G401 (cell line): ENCODE measurements around the gene ADGRD1. TPM values are rescaled to one million over a fixed set of nuclear protein-coding genes. Genes with fewer than 3 reads are reported as not detected.
"Not testable (repeated sequence)": the region's sequence is repeated elsewhere in the genome, so short reads cannot be mapped to it uniquely, and the experiment has no call there.

ENCODE experiments used
- DNase-seq: peaks from one replicate; pipeline ENCODE4 v3.0.0-alpha.2; 2015; ENCODE audit warnings: low spot score
- in situ Hi-C: cut with HindIII; loops from 2 replicates; pipeline ENCODE4 v1.10.0; 2016; ENCODE audit warnings: low sequenced_read_pairs, mixed read lengths
- total RNA-seq: library from RNA; depleted of rRNA; stranded (reverse); fragments of >200 nt; shearing (Covaris generic); gene quantifications from 2 replicates; pipeline ENCODE4 v1.2.3, GENCODE V29; 2014

Gene ADGRD1
- total RNA-seq, 1 experiment from 2014 or later, result 0.51 TPM

DNA sequence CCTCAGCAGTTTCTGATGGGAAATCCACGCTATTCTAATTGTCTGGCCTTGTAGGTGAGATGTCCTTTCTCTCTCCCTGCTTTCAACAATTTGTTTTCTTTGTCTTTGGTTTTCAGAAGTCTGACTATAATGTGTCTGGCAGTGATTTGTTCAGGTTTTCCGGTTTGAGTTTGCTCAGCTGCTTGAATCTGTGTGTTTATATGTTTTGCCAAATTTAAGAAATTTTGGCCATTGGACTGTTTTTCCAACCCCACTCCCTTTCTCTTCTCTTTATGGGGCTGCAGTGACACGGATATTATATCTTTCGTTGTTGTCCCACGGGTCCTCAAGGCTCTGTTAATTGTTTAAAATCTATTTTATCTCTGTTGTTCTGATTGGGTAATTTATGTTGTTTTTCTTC, 105.0 kb downstream of the ADGRD1 start:
- in situ Hi-C loops, result no loop called here
- no peak for DNase-seq

DNA sequence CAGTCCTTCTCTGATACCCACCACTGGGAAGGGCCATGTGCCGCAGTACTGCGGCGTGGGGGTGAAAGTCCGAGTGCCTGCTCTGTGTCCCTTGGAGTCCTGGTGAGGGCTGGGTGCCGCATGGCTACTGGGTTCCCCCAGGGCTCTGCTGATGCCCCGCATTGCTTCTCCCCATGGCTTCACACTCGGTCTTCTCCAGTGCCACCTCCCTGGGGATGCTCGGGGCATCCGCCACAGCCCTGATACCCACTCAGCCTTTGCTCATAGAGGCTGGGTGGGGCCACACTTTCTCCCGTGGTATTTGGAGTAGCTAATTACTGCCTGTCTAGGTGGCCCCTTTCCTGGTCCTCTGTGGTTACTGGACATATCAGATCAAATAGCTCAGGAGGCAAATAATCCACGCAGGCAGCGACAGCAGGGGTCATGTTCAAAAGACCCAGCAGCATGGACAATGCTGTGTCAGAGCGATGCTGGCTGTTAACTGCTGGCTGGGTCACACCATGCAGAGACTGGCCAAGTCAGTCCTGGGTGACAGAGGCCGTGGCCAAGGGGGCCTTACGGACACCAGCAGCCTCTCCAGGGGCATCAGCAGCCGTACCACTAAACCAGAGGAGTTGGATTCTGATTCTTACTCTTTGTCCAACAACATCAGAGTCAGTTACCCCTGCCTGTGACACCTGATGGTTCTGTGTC, 106.5 kb downstream of the ADGRD1 start:
- in situ Hi-C loops, result no loop called here

DNA sequence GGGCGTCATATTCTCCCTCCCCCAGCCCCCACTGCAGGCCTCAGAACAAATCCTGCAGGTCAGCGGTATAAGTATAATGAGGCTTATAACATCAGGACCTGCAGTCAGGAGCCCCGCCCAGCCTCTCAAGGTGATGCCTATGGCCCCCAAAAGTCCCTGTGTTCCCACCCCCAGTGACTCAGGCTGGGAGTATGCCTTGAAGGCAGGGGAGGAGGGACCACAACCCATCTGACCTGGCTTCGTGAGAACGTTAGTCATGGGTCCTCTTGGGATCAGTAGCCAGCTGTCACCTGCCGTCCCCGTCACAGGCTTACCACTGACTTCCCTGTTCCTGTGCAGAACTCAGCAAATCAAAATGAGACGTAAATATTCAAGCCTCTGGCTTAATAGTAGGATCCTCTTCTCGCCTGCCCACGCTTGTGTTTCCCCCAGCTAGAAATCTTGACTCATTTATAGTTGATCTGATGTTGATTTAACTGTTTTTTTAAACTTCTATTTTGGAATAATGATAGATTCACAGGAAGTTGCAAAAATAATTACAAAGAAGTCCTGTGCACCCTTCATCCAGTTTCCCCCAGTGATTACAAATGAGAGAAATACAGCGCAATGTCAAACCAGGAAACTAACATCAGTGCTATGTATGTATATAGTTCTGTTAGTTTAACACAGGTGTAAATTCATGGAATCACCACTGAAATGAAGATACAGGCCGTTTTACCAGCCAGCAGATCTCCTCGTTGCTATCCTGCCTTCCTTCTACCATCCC, 107.5 kb downstream of the ADGRD1 start:
- DNase-seq, result no peak
- in situ Hi-C loops, result no loop called here

More for the DNA sequence above, 106.5 kb downstream of the ADGRD1 start:
- no peak for DNase-seq

DNA sequence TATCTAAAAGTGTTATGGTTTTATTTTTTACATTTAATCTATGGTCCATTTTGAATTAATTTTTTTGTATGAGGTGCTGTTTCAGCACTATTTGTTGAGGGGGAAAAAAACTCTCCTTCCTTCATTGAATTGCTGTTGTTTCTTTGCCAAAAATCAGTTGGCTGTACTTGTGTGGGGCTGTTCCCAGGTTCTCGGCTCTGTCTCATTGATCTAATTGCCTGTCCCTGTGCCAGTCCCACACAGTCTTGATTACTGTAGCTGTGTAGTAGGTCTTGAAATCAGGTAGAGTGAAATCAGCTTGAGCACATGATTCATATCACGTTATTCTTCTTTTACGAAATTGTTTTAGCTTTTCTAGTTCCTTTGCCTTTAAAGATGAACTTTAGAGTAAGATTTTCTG, 109.7 kb downstream of the ADGRD1 start:
- in situ Hi-C loops, result no loop called here
- no peak for DNase-seq

DNA sequence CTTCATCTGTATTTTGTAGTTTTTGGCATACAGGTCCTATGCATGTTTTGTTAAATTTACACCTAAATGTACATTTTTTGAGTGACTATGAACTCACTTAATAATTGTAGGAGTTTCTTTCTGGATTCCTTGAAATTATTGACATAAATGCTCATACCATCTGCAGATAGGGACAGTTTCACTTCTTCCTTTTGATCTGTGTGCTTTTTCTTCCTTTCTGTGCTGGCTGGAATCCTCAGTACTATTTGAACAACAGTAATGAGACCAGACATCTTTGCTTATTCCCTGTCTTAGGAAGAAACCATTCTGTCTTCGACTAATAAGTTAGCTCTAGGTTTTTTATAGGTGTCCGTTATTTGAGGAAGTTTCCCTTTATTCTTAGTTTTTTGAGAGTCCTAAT, 110.3 kb downstream of the ADGRD1 start:
- DNase-seq, result no peak
- in situ Hi-C loops, result no loop called here

DNA sequence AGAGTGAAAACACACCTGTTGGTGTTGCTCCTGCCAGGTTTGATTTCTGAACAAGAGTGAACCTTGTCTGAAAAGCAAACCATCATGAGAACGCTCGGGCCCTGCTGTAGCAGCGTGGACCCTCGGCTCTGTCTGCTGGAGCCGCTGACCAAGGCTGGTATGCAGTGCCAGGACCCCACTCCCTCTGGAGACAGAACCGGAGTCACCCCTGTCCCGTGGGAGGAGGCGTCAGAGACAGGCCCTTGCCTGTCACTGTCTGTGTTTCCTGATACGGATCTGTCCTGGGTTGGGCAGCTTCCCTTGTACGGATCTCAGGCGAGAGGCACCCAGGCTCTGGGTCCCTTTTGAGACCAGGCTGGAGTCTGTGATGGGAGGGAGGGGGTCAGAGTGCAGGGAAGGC, 111.6 kb downstream of the ADGRD1 start:
- in situ Hi-C loops, result no loop called here
- no peak for DNase-seq

DNA sequence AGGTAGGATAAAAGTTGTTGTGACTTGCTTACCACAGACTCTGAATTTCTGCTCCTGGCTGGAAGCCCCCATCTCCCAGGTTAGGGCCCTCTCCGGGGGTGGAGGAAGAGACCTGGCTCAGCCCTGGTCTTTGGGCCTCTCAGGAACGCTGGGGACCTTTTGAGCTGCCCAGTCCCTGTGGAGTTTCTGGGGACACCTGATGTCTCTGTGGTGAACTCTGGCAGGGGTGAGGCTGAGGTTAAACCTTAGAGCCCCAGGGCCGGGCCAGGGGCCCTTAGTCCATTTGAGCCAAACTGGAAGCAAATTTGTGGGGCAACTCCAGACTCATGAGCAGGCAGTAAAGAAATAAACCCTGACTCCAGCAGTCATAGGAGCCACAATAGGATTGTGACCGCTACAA, 112.1 kb downstream of the ADGRD1 start:
- in situ Hi-C loops, result no loop called here
- DNase-seq, result no peak

DNA sequence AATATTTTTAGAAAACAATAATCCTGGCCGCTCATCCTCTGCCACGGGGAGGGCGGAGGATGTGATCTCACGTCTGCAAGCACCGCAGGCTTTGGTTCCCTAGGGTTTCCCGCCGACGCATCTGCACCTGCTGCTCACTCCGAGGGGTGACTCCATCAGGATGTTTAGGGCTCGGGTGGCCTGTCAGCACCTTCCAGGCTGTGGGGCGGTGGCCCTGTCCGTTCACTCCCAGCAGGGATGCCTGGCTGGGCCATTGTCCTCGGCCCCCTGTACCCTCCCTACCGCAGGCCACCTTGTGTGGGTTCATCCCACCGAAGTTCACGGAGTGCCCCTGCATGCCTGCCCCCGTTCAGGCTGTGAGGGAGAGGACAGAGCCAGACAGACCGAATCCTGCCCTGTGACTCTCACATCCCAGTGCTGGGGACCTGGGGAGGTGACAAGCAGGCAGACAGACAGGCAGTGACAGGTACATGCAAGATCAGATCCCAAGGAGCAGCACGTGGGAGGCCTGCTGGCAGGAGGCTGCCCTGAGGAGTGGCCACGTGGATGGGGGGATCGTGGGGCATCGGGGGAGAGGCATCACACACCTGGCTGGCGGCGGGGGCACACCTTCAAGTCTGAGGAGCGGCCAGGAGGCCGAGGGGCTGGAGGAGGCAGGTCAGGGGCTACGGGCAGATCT, 112.6 kb downstream of the ADGRD1 start:
- in situ Hi-C loops, result no loop called here
- DNase-seq, result no peak

DNA sequence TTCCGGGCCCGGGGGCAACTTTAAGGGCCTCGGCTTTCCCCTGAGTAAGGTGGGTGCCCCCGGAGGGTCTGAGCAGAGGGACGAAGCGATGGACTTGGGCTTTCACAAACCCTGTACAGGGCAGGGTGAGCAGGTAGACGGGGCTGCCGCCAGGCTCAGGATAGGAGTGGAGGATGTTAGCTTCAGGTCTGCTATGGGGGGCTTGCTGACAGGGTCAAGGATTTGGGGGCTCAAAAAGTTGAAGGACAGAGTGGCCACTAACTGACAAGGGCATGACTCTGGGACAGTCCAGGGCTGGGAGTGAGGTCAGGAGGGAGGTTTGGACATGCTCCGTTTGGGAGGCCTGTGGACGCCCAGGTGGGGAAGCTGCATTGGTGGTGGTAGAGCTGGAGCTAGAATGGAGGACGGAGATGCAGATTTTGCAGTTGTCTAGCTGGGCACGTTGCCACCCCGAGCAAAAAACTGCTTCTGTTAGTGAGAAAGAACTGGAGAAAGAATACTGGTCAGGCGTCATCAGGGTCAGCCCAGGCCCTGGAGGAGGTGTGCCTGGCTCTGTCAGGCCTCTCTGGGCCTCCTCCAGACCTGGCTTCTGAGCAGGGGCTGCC, 113.3 kb downstream of the ADGRD1 start:
- DNase-seq, result no peak
- in situ Hi-C loops, result no loop called here

DNA sequence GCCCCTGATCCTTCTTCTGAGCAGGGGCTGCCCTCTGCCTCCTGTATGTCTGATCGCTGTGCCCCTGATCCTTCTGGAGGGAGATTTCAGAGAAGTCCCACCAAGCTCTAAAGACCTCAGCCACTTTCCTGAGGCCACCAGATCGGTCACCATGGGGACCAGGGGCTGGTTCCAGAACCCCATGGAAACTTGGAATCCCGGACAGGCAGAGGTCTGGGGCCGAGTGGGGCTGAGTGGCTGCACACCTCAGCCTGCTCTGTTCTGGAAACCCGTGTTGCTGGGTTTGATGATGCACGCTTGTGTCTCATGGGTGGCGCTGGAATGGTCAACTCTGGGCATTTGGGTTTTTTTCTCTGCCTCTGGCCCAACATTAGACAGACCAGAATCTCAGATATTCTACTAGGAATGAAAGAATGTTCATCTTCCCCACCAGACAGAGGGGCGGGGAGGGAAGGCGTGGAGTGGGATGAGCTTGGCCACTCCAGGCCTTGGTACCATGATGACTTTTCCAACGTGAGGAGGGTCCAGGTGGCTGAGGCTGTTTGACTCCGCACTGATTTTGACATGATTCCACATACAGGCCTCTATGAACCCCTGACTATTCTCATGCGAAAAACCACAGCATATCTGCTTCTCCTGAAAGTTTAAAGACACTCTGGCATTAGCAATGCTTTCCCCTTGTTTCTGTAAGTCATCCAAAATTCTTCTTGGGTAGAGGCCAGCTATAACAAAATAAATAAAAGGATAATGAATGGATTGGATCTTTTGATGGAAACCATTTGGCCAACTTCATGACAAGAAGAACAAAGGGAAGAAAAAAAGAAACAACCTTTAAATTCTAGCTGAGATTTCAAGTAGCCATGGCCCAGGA, 114.5 kb downstream of the ADGRD1 start:
- in situ Hi-C loops, result no loop called here
- DNase-seq, result no peak

DNA sequence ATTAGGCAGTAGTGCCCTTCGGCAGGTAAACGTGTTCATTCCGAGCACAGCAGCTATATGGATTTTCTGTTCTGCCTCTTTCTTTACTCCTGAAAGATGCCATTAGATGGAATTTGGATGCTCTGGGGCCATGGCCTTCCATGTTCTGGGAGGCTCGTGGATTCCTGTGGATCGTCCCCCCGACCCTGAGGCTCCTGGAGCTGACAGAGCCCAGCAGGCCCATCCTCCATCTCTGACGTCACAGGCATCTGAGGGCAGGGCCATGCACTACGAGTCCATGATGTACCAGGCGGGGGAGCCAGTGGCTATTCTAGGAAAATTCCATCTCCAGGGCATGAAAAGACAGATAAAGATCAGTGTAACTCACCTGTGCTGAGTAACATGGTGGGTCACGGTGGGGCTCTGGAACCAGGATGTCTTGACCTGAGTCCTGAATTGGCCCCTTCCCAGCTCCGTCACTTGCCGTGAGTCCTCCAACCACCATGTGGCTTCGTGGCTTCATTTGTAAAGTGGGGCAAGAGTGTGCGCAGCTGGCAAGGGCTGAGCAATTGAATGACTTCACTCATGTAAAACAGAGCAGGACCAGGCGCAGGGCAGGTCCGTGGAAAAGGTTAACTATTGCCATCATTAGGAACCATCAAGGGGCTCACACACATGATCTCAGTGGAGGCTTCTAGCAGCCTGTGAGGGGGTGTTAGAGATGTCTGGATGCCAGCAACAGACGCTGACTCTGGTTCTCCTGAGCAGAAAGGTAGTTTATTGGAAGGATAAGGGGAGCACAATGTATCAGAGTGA, 115.4 kb downstream of the ADGRD1 start:
- in situ Hi-C loops, DNase-seq: not testable (repeated sequence)

DNA sequence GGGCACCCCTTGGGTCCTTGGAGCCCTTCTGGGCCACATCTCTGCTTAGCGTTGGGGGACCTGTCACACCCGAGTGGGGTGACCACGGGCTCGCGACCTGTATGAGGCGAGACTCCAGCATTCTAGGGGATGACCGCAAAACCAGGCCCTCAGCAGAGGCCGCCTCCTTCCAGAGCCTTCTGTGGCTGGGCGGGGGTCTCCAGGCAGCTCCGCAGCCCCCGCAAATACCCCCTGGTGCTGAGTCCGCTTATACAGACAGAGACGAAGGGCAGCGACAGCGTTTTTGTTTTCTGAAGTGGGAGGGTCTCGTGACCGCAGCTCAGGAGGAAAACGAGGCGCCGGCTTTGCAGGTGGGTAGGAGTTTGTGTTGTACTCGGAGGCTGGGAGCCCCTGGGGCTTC, 116.4 kb downstream of the ADGRD1 start:
- in situ Hi-C loops, result not testable (repeated sequence)

DNA sequence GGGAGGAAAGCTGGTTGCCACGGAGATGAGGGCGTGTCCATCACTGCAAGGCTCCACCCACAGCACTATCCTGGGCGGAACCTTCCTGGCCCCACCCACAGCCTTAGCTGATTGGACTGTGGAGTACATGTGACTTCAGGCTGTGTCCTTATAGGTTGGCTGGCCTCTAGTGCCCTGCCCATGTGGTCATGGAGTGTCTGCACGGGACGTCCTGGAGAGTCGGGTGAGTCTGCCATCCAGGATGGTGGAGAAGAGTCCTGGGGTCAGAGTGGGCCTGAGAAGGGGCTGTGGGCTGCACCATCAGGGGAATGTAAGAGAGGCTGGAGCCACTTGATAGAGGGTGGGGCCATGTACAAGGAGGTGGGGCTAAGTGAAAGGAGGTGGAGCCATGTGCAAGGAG, 117.0 kb downstream of the ADGRD1 start:
- in situ Hi-C loops, DNase-seq: not testable (repeated sequence)

More for the DNA sequence above, 116.4 kb downstream of the ADGRD1 start:
- not testable (repeated sequence) for DNase-seq

DNA sequence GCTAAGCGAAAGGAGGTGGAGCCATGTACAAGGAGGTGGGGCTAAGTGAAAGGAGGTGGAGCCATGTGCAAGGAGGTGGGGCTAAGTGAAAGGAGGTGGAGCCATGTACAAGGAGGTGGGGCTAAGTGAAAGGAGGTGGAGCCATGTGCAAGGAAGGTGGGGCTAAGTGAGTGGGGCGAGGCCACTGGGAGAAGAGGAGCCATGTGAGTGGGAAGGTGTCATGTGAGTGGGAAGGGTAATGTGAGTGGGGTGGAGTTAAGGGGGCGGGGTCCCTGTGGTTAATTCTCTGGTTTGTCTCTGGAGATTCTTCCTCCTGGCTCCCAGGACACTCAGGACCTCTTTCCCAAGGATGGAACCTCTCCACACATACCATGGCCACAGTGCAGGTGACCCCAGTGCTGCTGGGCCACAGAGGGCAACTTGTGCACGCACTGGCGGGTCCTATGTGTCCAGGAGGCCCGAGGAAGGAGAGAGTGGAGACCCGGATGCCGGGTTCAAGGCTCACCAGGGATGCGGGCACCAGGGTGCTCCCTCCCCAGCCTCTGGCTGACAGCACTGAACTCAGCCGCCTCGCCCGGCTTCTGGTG, 117.6 kb downstream of the ADGRD1 start:
- DNase-seq, in situ Hi-C loops: not testable (repeated sequence)

DNA sequence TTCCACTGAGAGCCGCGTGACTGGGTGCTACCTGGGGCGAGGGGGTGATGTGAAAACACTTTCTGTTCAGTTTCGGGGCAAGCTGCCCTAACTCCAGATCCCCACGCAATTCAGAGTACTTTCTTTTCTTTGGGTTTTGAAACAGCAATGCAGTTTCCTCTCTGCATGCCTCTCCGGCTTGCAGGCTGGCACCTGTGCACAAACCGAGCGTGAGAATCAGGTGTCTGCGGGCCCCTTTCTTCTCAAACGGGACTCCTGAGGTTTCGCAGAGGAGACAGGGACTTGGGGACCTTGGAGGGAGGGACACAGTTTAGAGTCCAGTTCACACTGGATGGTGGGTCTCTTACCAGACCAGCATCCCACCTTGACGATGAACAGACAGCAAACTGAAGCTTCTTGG, 118.2 kb downstream of the ADGRD1 start:
- DNase-seq, in situ Hi-C loops: not testable (repeated sequence)

DNA sequence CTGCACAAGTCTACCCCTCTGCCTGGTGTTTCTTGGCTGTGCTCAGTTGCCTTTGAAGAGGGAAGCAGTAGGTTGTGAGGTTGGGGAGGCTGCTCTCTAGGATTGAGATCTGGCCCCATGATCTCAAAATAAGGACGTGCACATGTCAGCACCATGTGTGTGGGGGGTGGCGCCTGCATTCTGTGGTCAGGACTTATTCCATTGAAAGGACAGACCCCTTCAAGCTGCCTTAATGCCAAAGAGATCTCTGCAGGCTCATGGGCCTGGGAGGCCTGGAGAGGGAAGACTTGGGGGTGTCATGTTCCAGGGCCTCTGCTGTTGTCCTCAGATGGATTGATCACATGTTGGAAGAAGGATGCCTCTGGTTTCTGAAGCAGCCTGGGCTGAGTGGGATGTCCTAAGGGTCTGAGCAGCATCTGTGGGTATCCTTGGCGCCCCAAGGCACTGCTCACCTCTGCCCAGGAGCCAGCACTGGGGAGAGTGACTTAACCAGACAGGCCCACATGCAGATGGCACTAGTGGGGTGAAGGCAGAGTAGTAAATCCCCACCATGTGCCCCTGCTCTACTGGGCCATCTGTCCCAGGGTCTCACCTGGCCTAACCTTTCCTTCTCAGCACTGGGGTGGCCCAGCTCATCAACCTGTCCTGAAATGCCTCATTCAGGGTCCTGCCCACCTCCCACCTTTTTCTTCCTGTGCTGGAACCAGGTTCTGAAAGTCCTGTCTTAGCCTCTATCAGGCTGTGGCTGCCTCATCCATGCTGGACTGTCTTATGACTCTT, 118.9 kb downstream of the ADGRD1 start:
- in situ Hi-C loops, result no loop called here
- DNase-seq, result no peak
